SIG-M5 (cell line): Measurements from ENCODE around the gene C1QL1.
A peak's percentile ranks its signal among the peaks of the same experiment; 100 is the strongest.

Experiments
- DNase-seq: peaks from one replicate; lab custom pipeline; 2025; lab: John Stamatoyannopoulos, UW

The C1QL1 gene

DNA sequence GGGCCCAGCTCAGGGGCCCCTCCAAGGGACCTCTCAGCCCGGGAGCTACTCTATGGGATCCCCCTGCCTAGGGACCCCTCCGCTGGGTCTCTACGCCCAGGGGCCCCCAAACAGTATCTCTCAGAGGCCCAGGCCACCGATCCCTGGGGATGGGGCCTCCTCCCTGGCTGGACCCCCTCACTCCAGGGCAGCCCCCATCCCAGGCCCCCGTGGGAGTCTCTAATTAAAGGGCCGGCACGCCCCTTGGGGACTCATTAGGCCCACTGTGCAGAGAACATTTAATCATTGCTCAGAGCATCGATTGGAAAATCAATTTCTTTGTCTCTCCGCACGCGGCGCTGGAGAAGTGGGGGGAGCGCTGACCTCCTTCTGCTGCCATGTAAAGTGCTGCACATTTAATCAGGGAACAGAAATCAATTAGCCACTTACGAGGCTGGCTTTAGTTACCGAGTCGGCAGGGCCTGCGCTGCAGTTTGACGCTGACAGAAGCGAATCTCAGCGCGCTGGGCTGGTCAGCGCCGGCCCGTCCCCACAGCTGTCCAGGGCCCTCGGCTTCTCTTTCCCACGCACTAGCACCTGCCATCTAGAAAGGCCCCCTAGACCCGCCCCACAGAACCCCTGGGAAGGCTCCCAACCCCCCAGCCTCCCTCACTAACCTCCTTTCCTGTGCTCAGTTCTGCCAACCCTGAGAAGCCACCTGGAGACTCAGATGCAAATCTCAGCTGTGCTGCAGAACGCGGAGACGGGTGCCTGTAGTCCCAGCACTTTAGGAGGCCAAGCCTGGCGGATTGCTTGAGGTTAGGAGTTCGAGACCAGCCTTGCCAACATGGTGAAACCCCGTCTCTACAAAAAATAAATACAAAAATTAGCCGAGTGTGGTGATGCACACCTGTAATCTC is 20.2 kb upstream of the C1QL1 start:
- no peak for DNase-seq

DNA sequence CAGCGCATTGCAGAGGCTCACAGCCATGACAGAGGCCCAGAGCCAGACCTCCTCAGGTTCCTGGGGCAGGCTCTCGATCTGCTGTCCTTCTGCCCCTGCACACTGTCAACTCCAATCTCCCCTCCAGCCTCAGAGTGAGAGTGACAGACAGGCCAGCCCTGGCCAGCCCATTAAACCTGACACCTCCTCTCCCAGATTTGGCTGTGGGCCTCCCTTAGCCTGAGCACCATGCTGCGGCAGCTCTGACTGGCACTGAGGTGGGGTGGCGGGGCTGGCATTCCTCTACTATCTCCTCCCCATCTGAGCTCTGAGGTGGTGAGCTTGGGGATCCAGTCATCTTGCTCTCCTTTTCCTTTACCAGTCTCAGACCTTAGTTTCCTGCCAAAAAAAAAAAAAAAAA is 15.5 kb upstream of the C1QL1 start:
- no peak for DNase-seq

DNA sequence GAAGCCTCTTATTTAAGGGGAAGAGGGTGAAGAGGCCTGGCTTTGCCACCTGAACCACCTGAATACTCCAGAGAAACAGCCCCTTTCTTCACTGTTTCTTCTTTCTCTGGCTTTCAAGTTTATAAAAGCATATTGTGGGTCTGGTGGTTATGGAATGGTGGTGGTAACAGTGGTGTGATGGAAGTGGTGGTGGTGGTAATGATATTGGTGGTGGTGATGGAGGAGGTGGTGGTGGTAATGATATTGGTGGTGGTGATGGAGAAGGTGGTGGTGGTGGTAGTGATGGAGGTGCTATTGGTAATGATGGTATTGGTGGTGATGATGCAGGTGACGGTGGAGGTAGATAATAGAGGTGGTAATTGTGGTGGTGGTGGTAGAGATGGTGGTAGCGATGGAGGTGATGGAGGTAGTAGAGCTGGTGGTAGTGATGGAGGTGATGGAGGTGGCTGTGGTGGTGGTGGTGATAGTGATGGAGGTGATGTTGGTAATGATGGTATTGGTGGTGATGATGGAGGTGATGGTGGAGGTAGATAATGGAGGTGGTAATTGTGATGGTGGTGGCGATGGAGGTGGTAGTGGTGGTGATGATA is 14.1 kb upstream of the C1QL1 start:
- no peak for DNase-seq

DNA sequence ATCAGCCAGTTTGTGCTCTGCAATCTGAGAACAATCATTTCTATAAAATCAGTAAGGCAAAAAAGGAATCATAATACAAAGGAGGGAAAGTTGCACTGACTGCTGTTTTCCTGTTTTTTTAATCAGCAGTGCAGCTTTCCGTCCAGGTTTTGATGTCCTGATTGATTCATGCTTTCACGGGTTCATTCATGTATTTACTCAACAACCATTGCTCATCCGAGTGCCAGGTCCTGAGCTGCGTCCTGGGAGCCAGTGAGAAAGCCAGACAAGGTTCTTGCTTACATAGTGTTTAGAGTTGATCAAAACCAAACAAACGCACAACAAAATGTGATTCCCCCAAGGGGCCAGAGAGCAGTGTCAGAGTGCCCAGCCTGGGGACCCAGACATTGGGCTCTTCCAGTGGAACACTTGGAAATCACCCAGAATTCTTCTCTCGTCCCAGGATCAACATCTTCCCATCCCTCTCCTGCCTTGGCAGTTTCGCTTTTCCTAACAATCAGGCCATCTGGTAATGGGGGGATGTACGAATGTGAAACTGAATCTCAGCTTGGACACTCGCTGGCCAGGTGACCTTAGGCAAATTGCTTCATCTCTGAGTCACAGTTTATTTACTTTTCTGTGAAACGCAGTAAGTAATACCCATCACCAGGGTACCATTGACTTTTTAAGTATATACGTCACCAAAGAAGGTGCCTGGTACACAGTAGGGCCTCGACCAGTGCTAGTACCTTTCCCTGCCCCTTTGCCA is 13.3 kb upstream of the C1QL1 start:
- DNase-seq = no peak

DNA sequence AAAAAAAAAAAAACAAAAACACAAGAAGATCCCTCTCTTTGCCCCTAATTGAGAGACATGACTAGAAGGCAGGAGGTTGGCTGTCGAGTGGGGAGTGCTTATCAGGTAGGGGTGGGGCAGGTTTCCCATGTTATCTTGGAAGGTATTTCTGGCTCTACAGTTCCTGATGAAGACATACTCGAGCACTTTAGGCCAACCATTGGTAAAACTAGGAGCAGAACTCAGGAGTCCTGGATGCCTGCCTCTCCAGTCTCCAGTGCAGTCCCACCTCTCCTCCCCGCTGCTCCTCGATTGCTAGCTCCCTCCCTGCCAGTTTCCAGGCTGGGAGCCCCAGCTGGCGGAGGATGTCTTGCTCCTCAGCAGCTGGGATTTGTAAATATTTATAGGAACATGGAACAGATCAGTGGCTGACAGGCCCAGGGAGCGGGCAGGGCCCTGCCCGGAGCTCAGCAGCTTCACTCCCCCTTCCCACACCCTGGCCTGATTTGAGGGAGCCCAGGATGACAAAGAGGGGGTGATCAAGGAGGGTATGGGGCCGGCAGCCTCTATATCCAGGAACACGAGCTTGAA is 11.4 kb upstream of the C1QL1 start:
- DNase-seq = no peak

DNA sequence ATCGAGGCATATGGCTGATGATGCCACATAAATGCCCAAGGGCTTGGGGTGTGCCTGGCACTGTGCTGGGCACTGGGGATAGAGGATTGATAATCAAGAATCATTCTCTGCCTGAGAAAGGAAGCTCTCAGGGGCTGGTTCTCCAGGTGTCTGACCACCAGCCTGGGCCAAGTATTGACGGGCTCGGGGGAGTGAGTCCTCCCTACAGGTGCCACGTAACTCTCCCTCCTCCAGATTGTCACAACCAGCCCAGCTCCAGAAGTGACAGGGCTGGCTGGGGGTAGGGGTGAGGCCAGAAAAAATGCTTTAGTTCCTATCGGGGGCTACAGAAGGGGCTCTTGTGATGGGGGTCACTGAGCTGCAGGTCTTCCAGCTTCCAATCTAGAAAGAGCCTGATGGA is 10.7 kb upstream of the C1QL1 start:
- DNase-seq = no peak

DNA sequence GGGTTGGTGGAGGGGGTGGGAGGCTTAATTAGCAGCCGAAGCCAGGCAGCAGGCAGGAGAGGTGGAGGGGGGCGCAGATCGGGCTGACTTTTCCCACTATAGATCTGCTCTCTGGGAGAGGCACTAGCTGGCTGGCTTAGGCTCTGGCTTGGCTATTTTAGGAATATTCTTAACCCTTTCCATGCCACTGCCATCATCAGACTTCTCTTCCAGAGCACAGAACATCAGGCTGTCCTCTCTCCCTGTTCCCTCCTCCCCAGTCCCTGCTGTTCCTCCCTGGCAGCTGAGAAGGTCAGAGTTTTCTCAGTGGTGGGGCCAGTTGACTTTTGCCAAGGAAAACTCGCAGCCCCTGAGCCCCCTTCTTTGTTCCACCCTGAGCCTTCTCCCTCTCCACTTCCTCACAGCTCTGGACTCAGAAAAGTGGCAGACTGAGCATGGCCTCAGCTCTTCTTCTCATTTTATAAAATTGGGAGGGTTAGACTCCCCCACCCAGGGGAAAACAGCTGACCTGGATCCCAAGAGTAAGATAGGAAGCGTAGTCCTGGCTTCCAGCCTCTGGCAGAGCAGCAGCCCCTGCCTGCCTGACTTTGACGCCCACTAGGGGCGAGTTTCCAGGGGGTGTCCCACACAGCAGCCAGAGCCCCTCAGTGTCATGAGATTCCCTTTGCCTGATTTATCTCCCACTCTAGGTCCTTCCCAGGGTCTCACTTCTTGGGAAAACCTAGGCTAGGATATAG is 9.9 kb upstream of the C1QL1 start:
- DNase-seq = no peak

GRCh38 chr17:44977065-44977464 is 9.0 kb upstream of the C1QL1 start:
- DNase-seq = no peak

- DNase-seq = no peak
These were observed 8.1 kb upstream of the C1QL1 start for GRCh38 chr17:44976206-44976605.

DNA sequence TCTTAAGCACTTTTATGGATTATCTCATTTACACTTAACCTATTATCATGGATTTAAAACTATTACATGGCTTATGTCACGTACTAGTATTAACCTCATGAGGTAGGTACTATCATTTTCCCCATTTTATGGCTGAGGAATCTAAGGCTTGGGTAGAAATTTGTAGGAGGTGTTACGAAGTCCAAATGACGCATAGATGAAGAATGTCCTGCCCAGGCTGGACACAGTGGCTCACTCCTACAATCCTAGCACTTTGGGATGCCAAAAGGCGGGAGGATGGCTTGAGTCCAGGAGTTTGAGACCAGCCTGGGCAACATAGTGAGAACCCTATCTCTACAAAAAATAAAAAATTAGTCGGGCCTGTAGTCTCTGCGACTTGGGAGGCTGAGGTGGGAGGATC is 4.8 kb upstream of the C1QL1 start:
- no peak for DNase-seq

DNA sequence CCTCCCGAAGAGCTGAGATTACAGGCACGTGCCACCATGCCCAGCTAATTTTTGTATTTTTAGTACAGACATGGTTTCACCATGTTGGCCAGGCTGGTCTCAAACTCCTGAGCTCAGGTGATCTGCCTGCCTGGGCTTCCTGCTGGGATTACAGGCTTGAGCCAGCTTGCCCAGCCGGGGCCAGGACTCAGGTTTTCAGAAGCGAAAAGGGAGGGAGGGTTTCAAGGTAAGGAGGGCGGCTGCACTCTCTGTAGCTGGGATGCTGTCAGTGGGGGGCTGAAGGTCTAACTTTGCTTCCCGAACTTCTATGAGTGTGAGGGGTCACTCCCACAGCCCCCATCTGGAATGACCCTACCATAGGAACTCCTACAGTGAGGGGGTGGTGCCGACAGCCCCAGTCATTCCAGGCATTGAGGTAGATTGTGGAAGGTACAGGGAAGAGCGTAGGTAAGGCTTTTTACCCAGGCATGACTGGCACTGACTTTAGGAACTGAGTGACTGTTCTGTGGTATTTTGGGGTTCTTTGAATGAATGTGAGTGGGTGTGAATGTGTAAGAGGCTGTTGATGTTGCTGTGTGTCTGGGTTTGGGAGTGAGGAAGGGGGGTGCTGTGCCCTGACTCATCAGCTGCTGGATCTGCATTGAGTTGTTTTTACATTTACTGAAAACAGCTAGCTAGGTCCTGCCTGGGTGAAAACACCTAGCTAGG is 3.8 kb upstream of the C1QL1 start:
- no peak for DNase-seq

GRCh38 chr17:44970136-44970741 is 2.1 kb upstream of the C1QL1 start:
- no peak for DNase-seq

DNA sequence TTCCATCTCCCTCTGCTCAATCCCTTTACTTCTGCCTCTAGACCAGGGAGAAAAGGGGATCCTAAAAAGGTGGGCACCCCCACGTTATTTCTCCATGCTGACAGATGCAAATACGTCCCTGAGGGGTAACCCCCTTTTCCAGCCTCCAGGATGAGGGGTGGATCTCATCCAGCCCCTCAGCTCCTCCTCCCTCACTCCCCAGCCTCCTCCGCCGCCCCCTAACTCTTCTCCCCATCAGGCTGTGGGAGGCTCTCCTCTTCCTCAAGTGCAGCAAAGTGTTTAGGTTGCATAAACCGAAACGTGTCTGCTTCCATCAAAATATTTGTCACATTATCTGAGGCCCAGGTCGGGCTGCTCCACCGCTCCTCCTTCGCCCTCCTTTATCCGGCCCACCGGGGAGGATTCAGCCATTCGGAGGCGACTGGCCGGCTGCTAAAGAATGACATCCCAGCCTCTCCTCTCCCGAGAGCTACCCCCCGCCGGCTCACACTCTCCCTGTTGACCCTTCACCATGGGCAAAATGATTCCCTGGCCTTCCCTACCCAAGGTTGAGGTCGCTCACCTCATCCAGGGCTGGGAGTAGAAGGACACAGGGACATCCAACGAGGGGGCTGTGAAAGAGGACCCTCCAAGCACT is 1.2 kb upstream of the C1QL1 start:
- DNase-seq = no peak

DNA sequence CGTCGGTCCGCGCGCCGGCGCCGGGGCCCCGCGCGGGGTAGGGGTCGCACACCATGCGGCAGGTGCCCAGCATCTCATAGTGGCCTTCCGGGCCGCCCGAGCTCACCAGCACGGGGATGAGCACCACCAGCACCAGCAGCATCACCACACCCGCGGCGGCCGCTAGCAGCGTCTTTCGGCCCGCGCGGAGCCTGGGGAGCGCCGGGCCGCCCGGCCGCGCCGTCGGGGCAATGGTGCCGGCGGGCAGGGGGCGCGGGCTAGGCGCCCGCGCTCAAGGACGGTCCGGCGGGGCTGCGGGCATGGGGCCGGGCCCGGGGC is 237 bp downstream of the C1QL1 start:
- DNase-seq = no peak

DNA sequence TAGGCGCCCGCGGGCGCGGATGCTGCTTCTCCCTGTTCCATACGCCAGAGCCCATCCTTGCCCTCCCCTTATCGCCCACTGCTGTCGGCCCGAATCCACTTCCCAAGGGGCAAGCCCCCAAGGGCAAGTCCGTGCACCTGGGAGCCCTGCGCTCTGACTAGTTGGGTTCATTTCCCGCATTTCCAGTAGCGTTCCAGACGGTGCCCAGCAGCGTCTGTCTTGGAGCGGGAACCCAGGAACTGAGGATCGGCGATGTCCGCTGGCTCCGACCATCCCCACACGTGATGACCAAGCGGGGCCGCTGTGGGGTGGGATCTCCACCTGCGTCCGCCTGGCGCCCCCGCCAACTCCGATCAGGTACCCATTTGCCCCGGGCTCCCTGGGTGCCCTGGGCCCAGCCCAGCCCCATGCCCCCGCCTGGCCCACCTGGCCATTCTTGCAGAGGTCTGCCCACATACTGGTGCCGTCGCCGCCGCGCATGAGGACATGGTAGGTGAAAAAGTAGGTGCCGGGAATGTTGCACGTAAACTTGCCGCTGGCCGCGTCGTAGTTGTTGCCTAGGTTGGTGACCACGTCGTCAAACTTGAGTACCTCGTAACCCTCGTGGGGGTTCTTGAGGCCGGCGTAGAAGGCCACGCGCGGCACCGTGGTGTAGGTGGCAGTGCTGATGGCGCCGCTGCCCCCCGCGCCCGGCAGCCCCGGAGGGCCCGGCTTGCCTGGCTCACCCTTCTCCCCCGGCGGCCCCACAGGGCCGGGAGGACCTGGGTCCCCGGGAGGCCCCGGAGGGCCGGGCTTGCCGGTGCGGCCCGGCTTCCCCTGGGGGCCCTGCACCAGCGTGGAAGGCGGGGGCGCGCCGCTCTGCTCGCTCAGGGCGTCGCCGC is 837 bp downstream of the C1QL1 start:
- no peak for DNase-seq

DNA sequence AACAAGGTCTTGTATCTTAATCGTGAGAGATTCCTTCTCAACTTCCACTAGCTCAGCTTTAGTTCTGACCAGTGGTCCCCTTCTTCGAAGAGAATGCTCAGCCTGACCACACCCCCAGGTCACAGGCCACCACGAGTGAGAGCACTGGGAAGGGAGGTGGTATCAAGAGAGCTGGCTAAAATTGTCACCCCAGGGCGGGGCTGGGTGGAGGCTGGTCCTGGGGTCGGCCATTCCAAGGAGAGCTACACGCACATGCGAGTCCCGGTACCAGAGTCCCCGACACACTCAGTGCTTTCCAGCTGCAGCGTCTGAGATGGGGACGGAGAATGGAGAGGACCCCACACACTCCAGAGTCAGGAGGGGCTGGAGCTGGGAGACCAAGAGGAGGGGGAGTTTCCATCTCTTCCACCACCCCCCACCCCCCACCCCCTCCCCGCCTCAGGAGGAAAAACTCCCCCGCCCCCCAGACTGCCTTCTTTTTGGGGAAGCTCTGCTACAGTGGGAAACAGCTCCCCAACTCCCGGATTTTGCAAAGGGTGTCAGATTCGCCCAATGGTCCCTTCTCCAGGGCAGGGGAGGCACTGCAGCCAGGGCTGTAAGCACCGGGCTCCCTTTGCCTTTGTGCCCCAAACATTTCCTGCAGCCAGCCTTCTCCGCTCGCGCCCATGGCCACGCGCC is 1.6 kb downstream of the C1QL1 start:
- DNase-seq = no peak

DNA sequence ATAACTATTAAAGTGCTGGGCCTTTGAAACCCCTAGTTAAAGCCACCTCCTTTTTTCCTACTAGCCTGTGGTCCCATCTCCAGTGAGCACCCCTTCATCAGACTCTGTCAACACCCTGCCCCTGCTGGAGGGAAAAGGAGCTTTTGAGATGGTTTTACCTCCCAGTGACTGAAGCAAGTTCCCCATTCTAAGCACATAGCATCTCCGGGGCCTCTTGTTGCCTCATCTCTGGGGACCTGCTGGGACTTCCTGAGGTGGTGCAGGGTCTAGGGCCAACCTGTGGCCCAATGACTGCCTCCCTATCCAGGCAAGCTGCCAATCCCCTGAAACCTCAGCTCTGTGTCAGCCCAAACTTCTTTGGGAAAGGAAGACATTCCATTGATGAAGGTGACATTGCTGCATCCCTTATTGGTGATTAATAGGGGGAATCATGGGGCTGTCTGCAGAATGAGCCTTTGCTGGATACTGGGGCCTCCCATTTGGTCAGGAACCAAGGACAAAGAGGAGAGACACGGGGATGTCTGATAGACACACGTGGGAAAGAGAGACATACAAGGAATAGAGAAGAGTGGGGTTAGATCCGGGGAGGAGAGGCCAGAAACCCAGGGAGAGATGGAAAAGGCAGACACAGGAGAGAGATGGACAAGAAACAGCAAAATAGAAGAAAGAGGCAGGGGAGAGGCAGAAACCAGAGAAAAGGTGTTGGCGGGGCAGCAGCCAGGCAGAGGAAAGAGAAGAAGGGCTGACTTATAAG is 2.4 kb downstream of the C1QL1 start:
- DNase-seq = peak; percentile 54

DNA sequence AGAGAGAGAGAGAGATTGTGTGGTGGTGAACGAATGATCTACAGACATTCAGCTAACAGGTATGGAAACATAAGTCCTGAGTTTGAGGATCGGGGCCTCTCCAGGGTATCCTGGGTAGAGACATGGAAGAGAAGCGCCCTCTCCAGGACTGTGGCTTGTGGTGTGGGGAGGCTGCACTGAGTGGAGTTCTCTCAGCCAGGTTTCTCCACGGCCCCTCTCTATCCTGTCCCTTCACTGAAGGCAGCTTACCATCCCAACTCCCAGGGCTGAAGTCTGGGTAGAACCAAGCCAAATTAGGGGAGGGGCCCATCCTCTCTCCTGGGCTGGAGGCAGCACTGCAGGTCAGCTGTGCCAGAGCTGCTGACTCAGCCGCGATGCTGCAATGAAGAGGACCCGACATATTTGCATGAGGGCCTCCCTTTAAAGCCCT is 6.2 kb downstream of the C1QL1 start:
- no peak for DNase-seq
